ENCODE measurements around the gene MFSD12.
"Not testable (repeated sequence)": the region's sequence is repeated elsewhere in the genome, so short reads cannot be mapped to it uniquely, and the experiment has no call there.

Gene MFSD12

DNA sequence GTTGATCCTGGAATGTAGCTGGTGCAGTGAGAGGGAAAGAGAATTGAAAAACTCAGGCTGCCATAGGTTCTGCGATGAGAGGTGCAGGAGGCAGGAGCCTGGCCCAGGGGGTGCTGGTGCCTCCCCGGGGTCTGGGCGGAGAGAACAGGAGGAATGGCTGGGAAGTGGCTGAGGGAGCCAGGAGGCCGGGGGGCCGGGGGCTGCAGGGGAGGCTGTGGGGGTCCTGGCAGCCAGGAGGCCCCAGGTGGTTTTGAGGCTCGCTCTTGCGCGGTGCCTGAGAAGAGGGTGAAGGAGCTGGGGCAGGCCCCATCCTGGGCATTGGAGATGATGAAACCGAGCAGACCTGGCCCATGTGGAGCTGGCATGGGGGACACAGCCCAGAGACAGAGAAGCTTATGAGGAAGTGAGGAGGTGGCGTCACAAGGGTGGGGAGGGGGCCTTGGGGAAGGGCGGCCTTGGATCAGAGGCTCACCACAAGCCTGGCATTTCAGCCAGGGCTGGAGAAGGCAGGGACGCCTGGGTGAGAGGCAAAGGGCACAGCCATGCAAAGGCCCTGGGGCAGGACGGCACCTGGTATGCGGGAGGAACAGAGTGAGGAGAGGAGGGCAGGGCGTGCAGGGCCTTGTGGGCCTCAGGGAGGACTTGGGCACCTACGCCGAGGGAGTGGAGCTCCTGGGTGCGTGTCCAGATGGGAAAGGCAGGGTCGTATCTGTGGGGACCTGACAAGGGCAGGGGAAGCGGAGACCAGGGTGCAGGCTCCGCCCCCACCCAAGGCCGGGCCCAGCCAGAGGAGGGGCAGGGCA, 19.7 kb downstream of the MFSD12 start:
- in situ Hi-C loops (cut with MboI; ENCODE audit: low sequenced_read_pairs): no loop called here

DNA sequence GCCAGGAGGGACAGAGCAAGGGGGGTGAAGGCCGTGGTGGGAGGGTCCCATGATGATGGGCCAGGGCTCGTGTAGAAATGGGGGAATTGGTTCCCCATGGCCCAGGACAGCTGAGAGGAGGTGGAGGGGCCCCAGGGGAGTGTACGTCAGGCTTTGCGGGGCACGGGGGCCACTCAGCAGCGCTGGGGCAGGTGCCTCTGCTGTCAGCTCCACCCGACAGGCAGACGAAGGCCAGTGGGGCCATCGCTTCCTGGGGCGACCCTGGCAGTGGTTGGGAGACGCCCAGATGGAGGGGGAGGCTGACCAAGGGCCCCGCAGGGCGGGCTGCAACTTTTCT, 20.3 kb downstream of the MFSD12 start:
- in situ Hi-C loops (cut with MboI; ENCODE audit: low sequenced_read_pairs): no loop called here

DNA sequence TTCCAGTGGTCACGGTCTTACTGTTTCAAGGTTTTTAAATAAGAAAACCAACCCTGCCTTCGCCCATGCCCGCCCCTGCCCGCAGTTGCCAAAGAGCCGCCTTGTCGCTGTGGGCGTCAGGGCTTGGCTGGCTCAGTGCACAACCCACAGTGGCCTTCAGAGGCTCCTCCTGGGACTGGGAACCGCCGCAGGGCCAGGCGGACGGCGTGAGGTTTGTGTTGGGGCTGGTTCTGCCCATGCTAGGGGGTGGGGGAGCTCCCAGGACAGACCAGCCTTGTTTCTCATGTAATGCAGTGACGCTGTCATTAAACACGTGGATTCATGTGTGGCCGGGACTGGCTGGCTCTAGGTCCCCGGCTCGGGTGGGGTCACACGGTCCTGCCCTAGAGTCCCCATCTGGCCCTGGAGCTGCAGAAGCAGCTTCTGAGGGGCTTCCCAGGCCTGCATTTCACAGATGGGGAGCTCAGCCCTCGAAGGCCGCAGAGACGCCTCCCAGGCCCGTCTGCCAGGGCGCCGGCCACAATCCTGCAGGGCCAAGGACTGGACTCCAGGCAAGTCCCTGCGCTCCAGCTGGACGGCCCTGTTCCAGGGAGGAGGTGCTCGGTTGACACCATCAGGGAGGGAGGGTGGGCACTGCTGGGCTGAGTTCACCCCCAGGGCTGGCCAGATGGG, 20.8 kb downstream of the MFSD12 start:
- in situ Hi-C loops (cut with MboI; ENCODE audit: low sequenced_read_pairs): no loop called here

DNA sequence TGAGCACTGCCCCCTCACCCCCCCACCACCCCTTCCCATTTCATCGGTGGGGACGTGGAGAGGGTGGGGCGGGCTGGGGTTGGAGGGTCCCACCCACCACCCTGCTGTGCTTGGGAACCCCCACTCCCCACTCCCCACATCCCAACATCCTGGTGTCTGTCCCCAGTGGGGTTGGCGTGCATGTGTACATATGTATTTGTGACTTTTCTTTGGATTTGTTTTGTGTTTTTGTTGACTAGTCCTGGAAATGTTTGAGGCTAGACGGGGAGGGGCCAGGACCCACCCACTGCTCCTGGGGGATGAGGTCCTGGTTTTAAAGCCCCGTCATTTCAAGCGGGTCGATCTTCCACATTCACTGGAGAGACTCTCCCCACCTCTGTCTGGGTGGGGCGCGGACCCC, 21.4 kb downstream of the MFSD12 start:
- in situ Hi-C loops (cut with MboI; ENCODE audit: low sequenced_read_pairs): no loop called here

DNA sequence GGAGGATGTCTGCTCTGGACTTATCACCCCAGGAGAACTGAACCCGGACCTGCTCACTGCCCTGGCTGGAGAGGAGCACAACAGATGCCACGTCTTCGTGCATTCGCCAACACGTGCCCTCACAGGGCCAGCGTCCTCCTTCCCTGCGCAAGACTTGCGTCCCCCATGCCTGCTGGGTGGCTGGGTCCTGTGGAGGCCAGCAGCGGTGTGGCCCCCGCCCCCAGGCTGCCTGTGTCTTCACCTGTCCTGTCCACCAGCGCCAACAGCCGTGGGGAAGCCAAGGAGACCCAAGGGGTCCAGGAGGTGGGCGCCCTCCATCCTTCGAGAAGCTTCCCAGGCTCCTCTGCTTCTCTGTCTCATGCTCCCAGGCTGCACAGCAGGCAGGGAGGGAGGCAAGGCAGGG, 21.8 kb downstream of the MFSD12 start:
- in situ Hi-C loops (cut with MboI; ENCODE audit: low sequenced_read_pairs): no loop called here

DNA sequence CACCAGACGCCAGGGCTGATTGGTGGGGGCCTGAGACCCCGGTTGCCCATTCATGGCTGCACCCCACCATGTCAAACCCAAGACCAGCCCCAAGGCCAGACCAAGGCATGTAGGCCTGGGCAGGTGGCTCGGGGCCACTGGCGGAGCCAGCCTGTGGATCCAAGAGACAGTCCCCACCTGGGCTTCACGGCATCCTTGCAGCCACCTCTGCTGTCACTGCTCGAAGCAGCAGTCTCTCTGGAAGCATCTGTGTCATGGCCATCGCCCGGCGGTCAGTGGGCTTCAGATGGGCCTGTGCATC, 22.2 kb downstream of the MFSD12 start:
- in situ Hi-C loops (cut with MboI; ENCODE audit: low sequenced_read_pairs): no loop called here

DNA sequence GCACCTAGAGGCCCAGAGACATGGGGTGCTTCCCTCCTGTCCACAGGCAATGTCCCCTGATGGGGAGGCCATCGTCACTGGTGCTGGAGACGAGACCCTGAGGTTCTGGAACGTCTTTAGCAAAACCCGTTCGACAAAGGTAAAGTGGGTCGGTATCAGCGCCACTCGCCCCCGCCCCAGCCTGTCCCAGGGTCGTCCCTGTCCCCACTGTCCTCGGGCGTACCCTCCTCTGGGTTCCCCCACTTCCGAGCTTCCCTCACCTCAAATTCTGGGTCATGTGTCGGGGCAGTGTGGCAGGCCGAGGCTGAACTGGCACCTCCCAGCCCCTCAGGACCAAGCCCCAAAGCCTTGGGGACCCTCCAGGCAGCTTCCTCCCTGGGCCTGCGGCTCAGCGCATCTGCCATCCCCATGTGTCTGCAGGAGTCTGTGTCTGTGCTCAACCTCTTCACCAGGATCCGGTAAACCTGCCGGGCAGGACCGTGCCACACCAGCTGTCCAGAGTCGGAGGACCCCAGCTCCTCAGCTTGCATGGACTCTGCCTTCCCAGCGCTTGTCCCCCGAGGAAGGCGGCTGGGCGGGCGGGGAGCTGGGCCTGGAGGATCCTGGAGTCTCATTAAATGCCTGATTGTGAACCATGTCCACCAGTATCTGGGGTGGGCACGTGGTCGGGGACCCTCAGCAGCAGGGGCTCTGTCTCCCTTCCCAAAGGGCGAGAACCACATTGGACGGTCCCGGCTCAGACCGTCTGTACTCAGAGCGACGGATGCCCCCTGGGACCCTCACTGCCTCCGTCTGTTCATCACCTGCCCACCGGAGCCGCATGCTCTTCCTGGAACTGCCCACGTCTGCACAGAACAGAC, 22.8 kb downstream of the MFSD12 start:
- in situ Hi-C loops (cut with MboI; ENCODE audit: low sequenced_read_pairs): no loop called here

DNA sequence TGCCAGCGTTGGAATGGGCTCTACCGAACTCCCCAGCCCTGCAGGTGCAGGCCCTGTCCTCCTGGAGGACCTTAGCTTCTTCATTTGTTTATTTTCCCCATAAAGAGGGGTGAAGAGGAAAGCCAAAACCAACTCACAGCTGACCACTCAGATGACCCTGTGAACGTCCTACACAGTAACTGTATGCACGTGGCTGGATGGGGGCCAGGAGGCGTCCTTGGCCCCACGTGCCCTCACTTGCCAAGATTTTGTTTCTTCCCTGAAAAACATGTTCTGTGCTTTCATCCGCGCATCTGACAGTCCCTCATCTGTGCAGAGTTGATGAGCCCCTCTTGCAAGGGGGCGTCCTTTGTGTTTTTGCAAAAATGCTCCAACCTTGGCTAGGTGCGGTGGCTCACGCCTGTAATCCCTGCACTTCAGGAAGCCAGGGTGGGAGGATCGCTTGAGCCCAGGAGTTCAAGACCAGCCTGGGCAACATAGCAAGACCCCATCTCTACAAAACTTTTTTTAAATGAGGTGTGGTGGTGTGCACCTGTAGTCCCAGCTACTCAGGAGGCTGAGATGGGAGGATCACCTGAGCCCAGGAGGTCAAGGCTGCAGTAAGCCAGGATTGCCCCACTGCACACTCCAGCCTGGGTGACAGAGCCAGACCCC, 23.7 kb downstream of the MFSD12 start:
- in situ Hi-C loops (cut with MboI; ENCODE audit: low sequenced_read_pairs): no loop called here

DNA sequence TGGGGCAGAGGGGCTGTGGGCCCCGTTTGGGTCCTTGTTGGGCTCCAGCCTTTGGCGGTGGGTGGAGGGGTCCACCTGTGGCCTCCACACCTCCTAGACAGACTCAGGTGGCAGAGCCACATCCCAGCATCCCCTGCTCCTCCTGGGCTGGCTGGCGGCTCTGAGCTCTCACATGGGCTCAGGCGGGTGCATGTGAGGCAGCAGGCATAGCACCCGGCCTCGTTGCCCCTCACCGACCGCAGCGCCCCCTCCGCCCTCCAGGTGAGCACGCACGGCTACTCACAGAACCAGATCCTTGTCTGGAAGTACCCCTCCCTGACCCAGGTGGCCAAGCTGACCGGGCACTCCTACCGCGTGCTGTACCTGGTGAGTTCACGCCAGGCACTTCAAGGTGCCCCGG, 24.4 kb downstream of the MFSD12 start:
- in situ Hi-C loops (cut with MboI; ENCODE audit: low sequenced_read_pairs): no loop called here

DNA sequence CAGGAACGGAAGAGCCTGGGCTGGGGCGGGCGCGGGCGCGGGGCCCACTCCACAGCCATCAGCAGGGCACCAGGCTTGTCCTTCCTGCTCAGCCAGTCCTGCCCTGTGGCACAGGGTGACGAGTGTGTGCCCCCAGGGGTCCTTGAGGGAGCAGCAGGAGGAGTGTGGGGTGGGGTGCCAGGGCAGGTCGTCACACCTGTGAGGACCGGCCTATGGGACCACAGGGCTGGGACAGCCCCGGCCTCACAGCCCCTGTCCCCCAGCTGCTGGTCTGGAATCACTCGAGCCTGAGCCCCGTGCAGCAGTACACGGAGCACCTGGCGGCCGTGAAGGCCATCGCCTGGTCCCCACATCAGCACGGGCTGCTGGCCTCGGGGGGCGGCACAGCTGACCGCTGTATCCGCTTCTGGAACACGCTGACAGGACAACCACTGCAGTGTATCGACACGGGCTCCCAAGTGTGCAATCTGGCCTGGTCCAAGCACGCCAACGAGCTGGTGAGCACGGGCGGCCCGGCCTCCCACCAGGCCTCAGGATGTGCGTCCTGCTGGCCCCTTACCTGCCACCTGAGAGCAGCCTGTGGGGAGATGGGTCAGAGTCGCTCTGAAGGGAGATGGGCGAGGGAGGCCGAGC, 25.1 kb downstream of the MFSD12 start:
- in situ Hi-C loops (cut with MboI; ENCODE audit: low sequenced_read_pairs): no loop called here

DNA sequence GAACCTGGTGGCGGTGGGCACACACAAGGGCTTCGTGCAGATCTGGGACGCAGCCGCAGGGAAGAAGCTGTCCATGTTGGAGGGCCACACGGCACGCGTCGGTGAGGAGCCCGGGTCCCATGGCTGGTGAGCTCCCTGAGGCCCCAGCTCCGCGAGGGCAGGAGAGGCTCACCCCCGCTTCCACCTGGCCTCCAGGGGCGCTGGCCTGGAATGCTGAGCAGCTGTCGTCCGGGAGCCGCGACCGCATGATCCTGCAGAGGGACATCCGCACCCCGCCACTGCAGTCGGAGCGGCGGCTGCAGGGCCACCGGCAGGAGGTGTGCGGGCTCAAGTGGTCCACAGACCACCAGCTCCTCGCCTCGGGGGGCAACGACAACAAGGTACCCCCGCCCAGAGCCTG, 25.7 kb downstream of the MFSD12 start:
- in situ Hi-C loops (cut with MboI; ENCODE audit: low sequenced_read_pairs): no loop called here

DNA sequence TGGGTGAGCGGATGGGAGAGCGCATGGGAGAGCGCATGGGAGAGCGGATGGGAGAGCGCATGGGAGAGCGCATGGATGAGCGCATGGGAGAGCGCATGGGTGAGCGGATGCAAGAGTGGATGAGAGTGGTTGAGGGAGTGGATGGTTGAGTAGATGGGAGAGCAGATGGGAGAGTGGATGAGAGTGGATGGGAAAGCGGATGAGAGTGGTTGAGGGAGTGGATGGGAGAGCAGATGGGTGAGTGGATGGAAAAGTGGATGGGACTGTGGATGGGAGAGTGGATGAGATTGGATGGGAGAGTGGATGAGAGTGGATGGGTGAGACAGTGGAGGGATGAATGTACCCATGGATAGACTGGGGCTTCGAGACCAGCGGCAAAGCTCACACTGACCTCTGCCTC, 27.0 kb downstream of the MFSD12 start:
- in situ Hi-C loops (cut with MboI; ENCODE audit: low sequenced_read_pairs): no loop called here

DNA sequence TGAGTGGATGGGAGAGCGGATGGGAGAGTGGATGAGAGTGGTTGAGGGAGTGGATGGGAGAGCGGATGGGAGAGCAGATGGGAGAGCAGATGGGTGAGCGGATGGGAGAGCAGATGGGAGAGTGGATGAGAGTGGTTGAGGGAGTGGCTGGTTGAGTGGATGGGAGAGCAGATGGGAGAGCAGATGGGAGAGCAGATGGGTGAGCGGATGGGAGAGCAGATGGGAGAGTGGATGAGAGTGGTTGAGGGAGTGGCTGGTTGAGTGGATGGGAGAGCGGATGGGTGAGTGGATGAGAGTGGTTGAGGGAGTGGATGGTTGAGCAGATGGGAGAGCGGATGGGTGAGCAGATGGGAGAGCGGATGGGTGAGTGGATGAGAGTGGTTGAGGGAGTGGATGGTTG, 28.1 kb downstream of the MFSD12 start:
- in situ Hi-C loops (cut with MboI; ENCODE audit: low sequenced_read_pairs): not testable (repeated sequence)

DNA sequence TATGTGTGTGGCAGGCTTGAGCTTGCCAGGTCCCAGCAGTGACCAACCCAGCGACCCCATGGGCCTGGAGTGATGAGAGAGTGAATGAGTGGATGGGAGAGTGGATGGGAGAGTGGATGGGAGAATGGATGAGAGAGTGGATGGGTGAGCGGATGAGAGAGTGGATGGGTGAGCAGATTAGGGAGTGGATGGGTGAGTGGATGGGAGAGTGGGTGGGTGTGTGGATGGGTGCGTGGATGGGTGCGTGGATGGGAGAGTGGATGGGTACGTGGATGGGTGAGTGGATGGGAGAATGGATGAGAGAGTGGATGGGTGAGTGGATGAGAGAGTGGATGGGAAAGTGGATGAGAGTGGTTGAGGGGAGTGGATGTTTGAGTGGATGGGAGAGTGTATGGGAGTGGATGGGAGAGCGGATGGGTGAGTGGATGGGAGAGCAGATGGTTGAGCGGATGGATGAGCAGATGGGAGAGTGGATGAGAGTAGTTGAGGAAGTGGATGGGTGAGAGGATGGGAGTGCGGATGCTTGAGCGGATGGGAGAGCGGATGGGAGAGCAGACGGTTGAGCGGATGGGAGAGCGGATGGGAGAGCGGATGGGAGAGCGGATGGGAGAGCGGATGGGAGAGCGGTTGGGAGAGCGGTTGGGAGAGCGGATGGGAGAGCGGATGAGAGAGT, 28.7 kb downstream of the MFSD12 start:
- in situ Hi-C loops (cut with MboI; ENCODE audit: low sequenced_read_pairs): no loop called here

DNA sequence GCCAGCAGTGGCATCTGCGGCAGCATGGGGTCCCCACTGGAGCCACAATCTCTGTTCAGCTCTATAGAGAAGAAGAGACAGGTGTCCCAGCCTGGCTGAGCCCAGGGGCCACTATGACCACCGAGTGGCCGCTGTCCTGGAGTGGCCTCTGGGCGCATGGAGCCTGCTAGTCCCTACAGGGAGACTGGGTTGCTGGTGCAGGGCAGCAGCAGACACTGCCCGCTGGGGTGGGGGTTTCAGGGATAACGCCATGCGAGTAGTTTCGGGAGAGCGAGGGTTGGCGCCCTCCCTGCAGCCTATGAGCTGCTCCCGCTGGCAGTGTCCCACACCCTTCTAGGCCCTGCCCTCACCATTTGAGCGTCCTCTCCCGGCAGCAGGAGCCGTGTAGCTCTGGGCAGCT, 29.3 kb downstream of the MFSD12 start:
- in situ Hi-C loops (cut with MboI; ENCODE audit: low sequenced_read_pairs): no loop called here

DNA sequence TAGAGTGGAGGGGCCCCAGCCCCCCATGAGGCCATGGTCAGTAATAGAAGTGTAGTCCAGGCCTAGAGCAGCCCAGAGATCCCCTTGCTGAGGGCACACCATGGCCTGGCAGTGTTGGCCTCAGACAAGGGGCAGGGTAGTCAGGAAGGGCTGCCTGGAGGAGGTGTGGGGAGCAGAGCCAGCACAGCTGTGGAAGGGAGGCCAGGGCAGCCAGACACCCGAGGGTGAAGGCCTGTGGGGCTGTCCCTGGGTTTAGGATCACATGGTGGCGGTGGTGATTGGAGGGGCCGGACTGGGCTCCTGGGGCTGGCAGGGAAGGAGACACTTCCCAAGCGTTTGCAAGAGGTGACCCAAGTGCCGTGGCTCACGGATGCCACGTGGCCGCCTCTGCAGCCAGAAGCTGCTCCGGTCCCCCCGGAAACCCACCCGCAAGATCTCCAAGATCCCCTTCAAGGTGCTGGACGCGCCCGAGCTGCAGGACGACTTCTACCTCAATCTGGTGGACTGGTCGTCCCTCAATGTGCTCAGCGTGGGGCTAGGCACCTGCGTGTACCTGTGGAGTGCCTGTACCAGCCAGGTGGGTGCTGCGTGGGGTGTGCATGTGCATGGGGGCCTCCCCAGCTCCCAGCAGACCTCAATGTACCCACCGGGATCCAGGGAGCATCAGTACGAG, 30.0 kb downstream of the MFSD12 start:
- in situ Hi-C loops (cut with MboI; ENCODE audit: low sequenced_read_pairs): no loop called here

DNA sequence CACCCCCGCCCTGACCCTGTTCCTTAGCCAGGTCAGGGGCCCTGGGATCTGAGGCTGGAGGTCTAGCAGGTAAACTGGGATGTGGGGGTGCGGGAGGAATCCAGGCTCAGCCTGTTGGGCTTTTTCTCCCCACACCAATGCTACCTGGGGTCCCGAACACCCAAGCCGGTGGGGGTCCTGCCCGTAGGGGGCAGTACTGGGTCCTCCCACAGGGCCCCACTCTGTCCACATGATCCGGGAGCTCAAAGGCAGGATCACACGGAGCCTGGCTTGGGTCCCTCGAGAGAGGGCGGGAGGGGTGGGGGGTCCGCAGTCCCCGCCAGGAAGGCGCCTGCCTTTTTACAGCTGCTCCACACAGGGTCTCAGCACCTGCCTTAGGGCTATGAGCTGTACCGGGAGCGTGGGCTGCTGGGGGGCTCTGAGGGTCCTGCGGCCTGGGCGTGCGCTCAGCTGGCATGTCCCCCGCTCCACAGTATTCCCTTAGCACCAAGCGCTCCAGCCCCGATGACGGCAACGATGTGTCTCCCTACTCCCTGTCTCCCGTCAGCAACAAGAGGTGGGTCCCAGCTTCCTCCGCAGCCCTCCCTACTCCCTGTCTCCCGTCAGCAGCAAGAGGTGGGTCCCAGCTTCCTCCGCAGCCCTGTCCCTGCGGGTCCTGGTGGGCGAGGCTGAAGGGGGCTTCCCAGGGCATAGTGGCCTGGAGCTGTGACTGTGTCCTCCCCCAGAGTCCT, 30.7 kb downstream of the MFSD12 start:
- in situ Hi-C loops (cut with MboI; ENCODE audit: low sequenced_read_pairs): no loop called here

DNA sequence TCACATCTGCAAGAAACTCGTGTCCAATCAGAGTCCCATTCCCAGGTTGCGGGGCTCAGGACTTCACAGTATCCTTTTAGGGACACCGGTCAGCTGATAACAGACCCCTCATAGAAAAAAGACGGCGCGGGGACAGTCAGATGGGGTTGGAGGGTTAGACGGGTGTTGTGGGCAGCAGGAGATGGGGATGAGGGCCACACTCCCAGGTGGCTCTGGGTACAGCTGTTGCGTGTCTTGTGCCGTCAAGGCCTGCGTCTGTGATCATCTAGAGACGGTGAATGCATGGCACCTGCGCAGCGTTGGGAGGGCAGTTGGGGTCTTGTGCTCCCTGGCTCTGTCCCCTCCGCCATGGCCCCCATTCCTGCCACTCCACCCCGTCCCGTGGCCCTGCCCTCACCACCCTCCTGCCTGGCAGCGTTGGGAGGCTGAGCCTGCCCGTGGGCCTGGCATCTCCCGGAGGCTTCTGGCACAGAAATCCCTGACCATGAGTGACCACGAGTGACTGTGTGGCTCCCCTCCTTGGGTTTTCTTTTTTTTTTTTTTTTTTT, 32.4 kb downstream of the MFSD12 start:
- in situ Hi-C loops (cut with MboI; ENCODE audit: low sequenced_read_pairs): no loop called here

All from hTERT RPE-1 (cell line).